GM23338 (cell line): Measurements from ENCODE around the gene HNRNPC.

ENCODE experiments used
- CREB1 ChIP-seq: fragments of 250-450 bp; sonication (Bioruptor Pico); IDR thresholded peaks from 2 replicates; pipeline ENCODE4 v1.5.0; 2020; ENCODE audit warnings: low read depth, mild to moderate bottlenecking, moderate library complexity
- CTCF ChIP-seq, 2 experiments: fragments of 200-600 bp in 1 of 2; sonication (generic) in 1 of 2; conservative IDR thresholded peaks; 2 replicates each; pipeline versions ENCODE4 v1.5.1 to v1.6.1; 2016 to 2017; ENCODE audit warnings: antibody characterized with exemption in 2 of 2, low read depth in 2 of 2, mild to moderate bottlenecking in 2 of 2, moderate library complexity in 1 of 2
- ETS1 ChIP-seq: IDR thresholded peaks from 2 replicates; pipeline ENCODE4 v1.6.1; 2016; ENCODE audit warnings: antibody characterized with exemption
- EZH2 ChIP-seq: fragments of 200-600 bp; sonication (generic); IDR thresholded peaks from one replicate; pipeline ENCODE4 v1.8.0; 2017; ENCODE audit warnings: antibody characterized with exemption, mild to moderate bottlenecking, low read depth; ENCODE audit not compliant: unreplicated experiment
- EZH2phosphoT487 ChIP-seq: fragments of 200-600 bp; sonication (generic); IDR thresholded peaks from one replicate; pipeline ENCODE4 v1.8.1; 2018; ENCODE audit warnings: antibody characterized with exemption; ENCODE audit not compliant: unreplicated experiment
- JUNB ChIP-seq: IDR thresholded peaks from one replicate; pipeline ENCODE4 v1.6.1; 2016; ENCODE audit warnings: antibody characterized with exemption; ENCODE audit not compliant: unreplicated experiment
- NANOG ChIP-seq: IDR thresholded peaks from 2 replicates; pipeline ENCODE4 v1.6.1; 2016; ENCODE audit warnings: antibody characterized with exemption, borderline replicate concordance
- POLR2AphosphoS5 ChIP-seq: IDR thresholded peaks from 2 replicates; pipeline ENCODE4 v1.6.1; 2016; ENCODE audit warnings: antibody characterized with exemption, low read depth
- REST ChIP-seq: IDR thresholded peaks from one replicate; pipeline ENCODE4 v1.6.1; 2018; ENCODE audit warnings: antibody characterized with exemption; ENCODE audit not compliant: unreplicated experiment
- STAT1 ChIP-seq: IDR thresholded peaks from one replicate; pipeline ENCODE4 v1.6.1; 2016; ENCODE audit warnings: antibody characterized with exemption; ENCODE audit not compliant: unreplicated experiment
- ZNF114 ChIP-seq: fragments of 250-450 bp; sonication (Bioruptor Pico); IDR thresholded peaks from 2 replicates; pipeline ENCODE4 v1.5.0; 2020; ENCODE audit warnings: mild to moderate bottlenecking, moderate library complexity

GRCh38 chr14:21298358-21298757 lies 29.1 kb upstream of the HNRNPC start:
- TF ChIP-seq CTCF (conservative IDR thresholded peaks at IDR 0.05; ENCODE audit: low read depth in 2 of 2) (no peak), EZH2phosphoT487 (no peak), STAT1 (no peak), EZH2 (no peak), REST (no peak), POLR2AphosphoS5 (no peak), CREB1 (no peak), ZNF114 (CRISPR knock-in tag) (no peak), JUNB (no peak), NANOG (no peak), ETS1 (no peak)
